H1 (cell line): ENCODE data around the gene CLIC3. TPM values are rescaled to one million over a fixed set of nuclear protein-coding genes. Genes with fewer than 3 reads are reported as not detected.

Experiments used
- CTCF ChIA-PET: fragments of 300-600 bp; sonication (Branson Sonifier 250); formaldehyde crosslinking; loops from one replicate; lab custom pipeline; 2021; ENCODE audit not compliant: partially characterized antibody; lab: Charles Lee
- POLR2A ChIA-PET: fragments of 300-600 bp; sonication (Branson Sonifier 250); formaldehyde crosslinking; loops from one replicate; lab custom pipeline; 2021; ENCODE audit warnings: inconsistent platforms; ENCODE audit not compliant: partially characterized antibody; lab: Charles Lee
- DNase-seq, 2 experiments: peaks; one replicate each; pipeline versions ENCODE4 v3.0.0 to v3.0.0-alpha.2; 2010 to 2022; ENCODE audit warnings: low spot score in 2 of 2, low read depth in 1 of 2, mixed read lengths in 1 of 2
- FAIRE-seq: peaks from 2 replicates; lab custom pipeline; 2011; peaks lifted over from hg19 to GRCh38; lab: Jason Lieb, UNC
- H2AFZ ChIP-seq: 2 replicates; pipeline ENCODE4 v1.8.1; 2012; ENCODE audit warnings: low read length, inconsistent platforms
- H2AK5ac ChIP-seq: 2 replicates; pipeline ENCODE4 v1.6.1; 2013; ENCODE audit warnings: low read depth, low read length
- H2BK120ac ChIP-seq: replicated peaks from 2 replicates; pipeline ENCODE3; 2013; ENCODE audit warnings: low read depth, low read length, inconsistent platforms
- H2BK12ac ChIP-seq: 2 replicates; pipeline ENCODE4 v1.6.1; 2013; ENCODE audit warnings: low read depth, low read length
- H2BK15ac ChIP-seq: 2 replicates; pipeline ENCODE4 v1.6.1; 2013; ENCODE audit warnings: low read length
- H2BK20ac ChIP-seq: 2 replicates; pipeline ENCODE4 v1.6.1; 2013; ENCODE audit warnings: low read length
- H2BK5ac ChIP-seq: 2 replicates; pipeline ENCODE4 v1.6.1; 2013; ENCODE audit warnings: low read depth, low read length
- H3K14ac ChIP-seq: 2 replicates; pipeline ENCODE4 v1.6.1; 2013; ENCODE audit warnings: inconsistent platforms; ENCODE audit not compliant: insufficient read length
- H3K18ac ChIP-seq: 2 replicates; pipeline ENCODE4 v1.6.1; 2013; ENCODE audit warnings: low read length; ENCODE audit errors: extremely low read depth
- H3K23ac ChIP-seq: 2 replicates; pipeline ENCODE4 v1.6.1; 2013; ENCODE audit warnings: inconsistent platforms; ENCODE audit not compliant: insufficient read length
- H3K23me2 ChIP-seq: 2 replicates; pipeline ENCODE4 v1.6.1; 2013; ENCODE audit warnings: low read depth, low read length
- H3K27ac ChIP-seq: 2 replicates; pipeline ENCODE4 v1.6.1; 2011; ENCODE audit warnings: low read depth, low read length, inconsistent platforms
- H3K27me3 ChIP-seq, 4 experiments: replicated peaks in 1 of 4; 1 replicate in 1 of 4; 2 replicates in 3 of 4; pipeline versions ENCODE4 v1.6.1 to v1.8.1; 2011 to 2013; ENCODE audit warnings: low read length in 3 of 4, mild to moderate bottlenecking in 3 of 4, inconsistent platforms in 2 of 4, mixed read lengths in 2 of 4, moderate library complexity in 1 of 4; ENCODE audit not compliant: control insufficient read depth in 3 of 4, insufficient read depth in 3 of 4; ENCODE audit errors: extremely low read depth in 1 of 4
- H3K36me3 ChIP-seq, 4 experiments: 2 replicates each; pipeline versions ENCODE4 v1.6.1 to v1.8.1; 2011 to 2013; ENCODE audit warnings: mild to moderate bottlenecking in 4 of 4, low read length in 3 of 4, moderate library complexity in 2 of 4, control low read depth in 1 of 4, inconsistent platforms in 1 of 4; ENCODE audit not compliant: insufficient read depth in 4 of 4, control insufficient read depth in 2 of 4
- H3K4ac ChIP-seq: replicated peaks from 2 replicates; pipeline ENCODE3; 2013; ENCODE audit warnings: low read length, low read depth, mixed read lengths, inconsistent platforms; ENCODE audit not compliant: insufficient read length
- H3K4me1 ChIP-seq, 4 experiments: replicated peaks in 1 of 4; 1 replicate in 1 of 4; 2 replicates in 3 of 4; pipeline versions ENCODE4 v1.6.1 to v1.8.1; 2011 to 2013; ENCODE audit warnings: low read length in 3 of 4, inconsistent platforms in 2 of 4, mixed read lengths in 1 of 4; ENCODE audit not compliant: insufficient read depth in 4 of 4, control insufficient read depth in 3 of 4
- H3K4me2 ChIP-seq, 2 experiments: 2 replicates each; pipeline versions ENCODE4 v1.6.1 to v1.8.1; 2011 to 2013; ENCODE audit warnings: low read depth in 2 of 2, low read length in 2 of 2, control low read depth in 1 of 2, inconsistent platforms in 1 of 2, mild to moderate bottlenecking in 1 of 2; ENCODE audit not compliant: insufficient read depth in 1 of 2
- H3K4me3 ChIP-seq, 4 experiments: fragments of 200-600, 300-600 bp in 1 of 4; sonication (generic), shearing (Covaris generic), sonication (Bioruptor Twin) in 1 of 4; 2 replicates each; pipeline versions ENCODE4 v1.5.1 to v1.8.1; 2011 to 2016; ENCODE audit warnings: low read length in 4 of 4, low read depth in 3 of 4, control low read depth in 2 of 4, inconsistent platforms in 2 of 4, mild to moderate bottlenecking in 2 of 4, mixed read lengths in 1 of 4, moderate library complexity in 1 of 4; ENCODE audit not compliant: insufficient read depth in 2 of 4; ENCODE audit errors: extremely low read depth in 1 of 4
- H3K56ac ChIP-seq: replicated peaks from 2 replicates; pipeline ENCODE3; 2013; ENCODE audit warnings: low read depth, mild to moderate bottlenecking, mixed read lengths, low read length, inconsistent platforms; ENCODE audit not compliant: insufficient read length
- H3K79me1 ChIP-seq: 2 replicates; pipeline ENCODE4 v1.6.1; 2013; ENCODE audit warnings: low read depth, low read length, control low read depth
- H3K79me2 ChIP-seq, 2 experiments: 2 replicates each; pipeline versions ENCODE4 v1.6.1 to v1.8.1; 2012 to 2013; ENCODE audit warnings: low read length in 2 of 2, mild to moderate bottlenecking in 2 of 2, inconsistent platforms in 1 of 2; ENCODE audit not compliant: insufficient read depth in 2 of 2, control insufficient read depth in 1 of 2
- H3K9ac ChIP-seq, 4 experiments: replicated peaks in 1 of 4; 1 replicate in 1 of 4; 2 replicates in 3 of 4; pipeline versions ENCODE4 v1.6.1 to v1.8.1; 2011 to 2013; ENCODE audit warnings: low read depth in 3 of 4, low read length in 3 of 4, control low read depth in 2 of 4, mild to moderate bottlenecking in 2 of 4, moderate library complexity in 2 of 4, inconsistent platforms in 1 of 4; ENCODE audit errors: extremely low read depth in 1 of 4
- H3K9me3 ChIP-seq, 2 experiments: 2 replicates each; pipeline versions ENCODE4 v1.6.1 to v1.8.1; 2012 to 2013; ENCODE audit warnings: mild to moderate bottlenecking in 2 of 2, moderate library complexity in 2 of 2, control low read depth in 1 of 2, inconsistent platforms in 1 of 2, low read depth in 1 of 2, low read length in 1 of 2, mixed read lengths in 1 of 2; ENCODE audit not compliant: insufficient read depth in 2 of 2
- H4K20me1 ChIP-seq, 2 experiments: replicated peaks in 1 of 2; 2 replicates each; pipeline versions ENCODE3 to v1.8.1; 2011 to 2013; ENCODE audit warnings: inconsistent platforms in 2 of 2, low read length in 2 of 2, mild to moderate bottlenecking in 1 of 2; ENCODE audit not compliant: insufficient read depth in 2 of 2, control insufficient read depth in 1 of 2
- H4K5ac ChIP-seq: 2 replicates; pipeline ENCODE4 v1.6.1; 2013; ENCODE audit warnings: low read length, low read depth, mixed read lengths, inconsistent platforms; ENCODE audit not compliant: insufficient read length
- H4K8ac ChIP-seq: 2 replicates; pipeline ENCODE4 v1.8.0; 2013; ENCODE audit warnings: mild to moderate bottlenecking, moderate library complexity, low read length, inconsistent platforms; ENCODE audit not compliant: insufficient read depth; ENCODE audit errors: extremely low read depth
- H4K91ac ChIP-seq: replicated peaks from 2 replicates; pipeline ENCODE3; 2013; ENCODE audit warnings: low read length, mixed read lengths, inconsistent platforms; ENCODE audit not compliant: insufficient read length
- WGBS, 2 experiments: shearing (Covaris generic) in 1 of 2; methylation state at CpG; one replicate each; pipeline versions ENCODE4 v1.1.6 to v1.1.7; 2013 to 2015; ENCODE audit warnings: low lambda C conversion rate in 2 of 2, mixed read lengths in 2 of 2, inconsistent platforms in 1 of 2, low coverage in 1 of 2, missing lambda C conversion rate in 1 of 2; ENCODE audit not compliant: insufficient replicate concordance in 2 of 2, insufficient coverage in 1 of 2, insufficient read length in 1 of 2; ENCODE audit errors: extremely low coverage in 1 of 2, missing lambda C conversion rate in 1 of 2; 5-methylcytosine and 5-hydroxymethylcytosine counted together
- polyA plus RNA-seq, 7 experiments: library from polyadenylated mRNA; depleted of rRNA in 3 of 7; stranded (reverse) in 5 of 7; unstranded in 2 of 7; fragments of >200 nt in 5 of 7; fragments of 200-250 nt in 2 of 7; gene quantifications; 1 replicate in 5 of 7; 2 replicates in 1 of 7; 4 replicates in 1 of 7; pipeline versions ENCODE4 v1.2.1 to v1.2.3, GENCODE V29; 2011 to 2013; ENCODE audit warnings: missing spikeins in 2 of 7, mixed read lengths in 2 of 7
- total RNA-seq: library from RNA; stranded (reverse); fragmentation: NEBNext Ultra II Directional; extraction: Animal tissue kit (Norgen Biotek cat#: 25700); gene quantifications from 2 replicates; pipeline ENCODE4 v1.2.1, GENCODE V29; 2021
- TF ChIP-seq, protein P1 (sequence below): IDR thresholded peaks from 2 replicates; pipeline ENCODE4 v1.6.1; 2012; ENCODE audit warnings: inconsistent platforms

The CLIC3 gene
- total and polyA plus RNA-seq, 2 of the 8 experiments (the other 6 are each of a cell fraction or from before 2014, with no cell fraction given) = 0.12 TPM; not detected in 1

DNA sequence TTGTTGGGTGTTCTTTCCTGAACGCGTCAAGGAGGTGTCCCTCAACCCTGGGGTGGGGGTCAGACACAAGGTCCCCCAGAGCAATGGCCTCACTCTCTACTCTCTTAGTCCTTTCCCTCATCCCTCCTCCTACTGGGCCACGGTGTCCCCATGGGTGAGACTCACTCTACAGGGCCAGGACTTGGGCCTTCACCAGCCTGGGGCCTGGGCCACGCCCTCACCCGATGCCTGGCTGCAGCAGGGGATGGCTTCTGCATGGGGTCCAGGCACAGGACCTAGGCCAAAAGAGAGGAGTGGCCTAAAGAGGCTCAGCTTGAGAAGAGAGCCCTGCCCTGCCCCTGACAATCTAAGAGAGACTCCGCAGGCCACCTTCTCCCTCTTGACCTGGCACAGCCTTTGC, 38.5 kb downstream of the CLIC3 start:
- no peak overlapping the region for H2AK5ac ChIP-seq
- FAIRE-seq (no peak), DNase-seq (no peak)
- H3K56ac ChIP-seq = no peak overlapping the region
- H2BK15ac ChIP-seq = no peak overlapping the region
- H3K4me3 ChIP-seq = no peak overlapping the region
- no peak overlapping the region for H3K14ac ChIP-seq
- H3K27me3 ChIP-seq = no peaks in the 10 kb centered on the region
- no peaks in the 10 kb centered on the region for H3K9me3 ChIP-seq
- H3K18ac ChIP-seq = no peak overlapping the region
- TF ChIP-seq, protein P1, sequence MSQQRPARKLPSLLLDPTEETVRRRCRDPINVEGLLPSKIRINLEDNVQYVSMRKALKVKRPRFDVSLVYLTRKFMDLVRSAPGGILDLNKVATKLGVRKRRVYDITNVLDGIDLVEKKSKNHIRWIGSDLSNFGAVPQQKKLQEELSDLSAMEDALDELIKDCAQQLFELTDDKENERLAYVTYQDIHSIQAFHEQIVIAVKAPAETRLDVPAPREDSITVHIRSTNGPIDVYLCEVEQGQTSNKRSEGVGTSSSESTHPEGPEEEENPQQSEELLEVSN = no peak
- no peaks in the 10 kb centered on the region for H3K79me2 ChIP-seq
- no peak overlapping the region for H3K4me2 ChIP-seq
- H2BK12ac ChIP-seq = no peak overlapping the region
- peaks cover 12% of the 10 kb centered on the region; the same call in 1 of the 2 replicates for H3K23me2 ChIP-seq
- H3K23ac ChIP-seq = no peak overlapping the region
- H2BK20ac ChIP-seq = no peak overlapping the region
- H3K27ac ChIP-seq = no peak overlapping the region
- H2BK5ac ChIP-seq = no peak overlapping the region
- no peaks in the 10 kb centered on the region for H3K36me3 ChIP-seq
- no peak overlapping the region for H2AFZ ChIP-seq
- WGBS, 2 experiments = 86% methylated on average over 6 of the region's 6 CpGs; no CpG with 5 or more reads in 1 of the 2 experiments
- no peak overlapping the region; the same call in 1 of the 2 replicates for H4K8ac ChIP-seq
- H4K91ac ChIP-seq = no peak overlapping the region
- no peaks in the 10 kb centered on the region; the same call in 1 of the 2 replicates for H3K79me1 ChIP-seq
- peaks cover 0 to 6% of the 10 kb centered on the region in 2 experiments for H4K20me1 ChIP-seq
- no peak overlapping the region for H2BK120ac ChIP-seq
- CTCF ChIA-PET = interaction anchor here (5.1 to 5.6 kb wide), 2 partner anchors 10 to 17 kb away, joined by 31 to 32 read pairs; partner anchors contain the start of gene PTGDS
- no peak overlapping the region for H3K9ac ChIP-seq
- no peak overlapping the region for H4K5ac ChIP-seq
- H3K4me1 ChIP-seq = peaks cover 0 to 2% (median 0%) of the 10 kb centered on the region in 4 experiments; a peak in 2 of 7 replicates
- no peak overlapping the region for H3K4ac ChIP-seq
- POLR2A ChIA-PET = interaction anchor here (0.6 kb wide), 1 partner anchor 196 kb away, joined by 3 read pairs; no protein-coding TSS in a partner anchor
